NOMO-1 treated with dmso at 0.1 percent for 144 hours (cell line): ENCODE measurements around the gene PITPNB.

ENCODE experiments used
- DNase-seq: peaks from one replicate; lab custom pipeline; 2025; ENCODE audit not compliant: unreplicated experiment; lab: John Stamatoyannopoulos, UW

Gene PITPNB

GRCh38 chr22:27919942-27920755, 1.1 kb upstream of the PITPNB start:
- no peak for DNase-seq

- DNase-seq = no peak
Observed at GRCh38 chr22:27918341-27919221, 475 bp downstream of the PITPNB start.

GRCh38 chr22:27915986-27916385, 3.1 kb downstream of the PITPNB start:
- no peak for DNase-seq

- no peak for DNase-seq
Observed at GRCh38 chr22:27913162-27913741, 5.8 kb downstream of the PITPNB start.

GRCh38 chr22:27912101-27912500, 7.0 kb downstream of the PITPNB start:
- no peak for DNase-seq

GRCh38 chr22:27911330-27911729, 7.7 kb downstream of the PITPNB start:
- DNase-seq = no peak

GRCh38 chr22:27906241-27906640, 12.8 kb downstream of the PITPNB start:
- DNase-seq = no peak

- no peak for DNase-seq
Observed at GRCh38 chr22:27905653-27906052, 13.4 kb downstream of the PITPNB start.

GRCh38 chr22:27903805-27904473, 15.1 kb downstream of the PITPNB start:
- DNase-seq = no peak

GRCh38 chr22:27900153-27900552, 18.9 kb downstream of the PITPNB start:
- no peak for DNase-seq

- DNase-seq = no peak
Observed at GRCh38 chr22:27896245-27896644, 22.8 kb downstream of the PITPNB start.

GRCh38 chr22:27895600-27895999, 23.5 kb downstream of the PITPNB start:
- DNase-seq = no peak

- DNase-seq = no peak
Observed at GRCh38 chr22:27892811-27893210, 26.2 kb downstream of the PITPNB start.

GRCh38 chr22:27892064-27892463, 27.0 kb downstream of the PITPNB start:
- DNase-seq = no peak

GRCh38 chr22:27888310-27888709, 30.7 kb downstream of the PITPNB start:
- DNase-seq = no peak

GRCh38 chr22:27886843-27887151, 32.3 kb downstream of the PITPNB start:
- DNase-seq = no peak

GRCh38 chr22:27885977-27886842, 32.8 kb downstream of the PITPNB start:
- DNase-seq = peak; percentile 9

- no peak for DNase-seq
Observed at GRCh38 chr22:27883656-27884350, 35.3 kb downstream of the PITPNB start.

GRCh38 chr22:27882507-27883290, 36.4 kb downstream of the PITPNB start:
- DNase-seq = no peak
